Kidney (tissue), 14 donors: Measurements from ENCODE around the gene COPG2. TPM values are rescaled to one million over a fixed set of nuclear protein-coding genes. Genes with fewer than 3 reads are reported as not detected.
"Not testable (repeated sequence)": the region's sequence is repeated elsewhere in the genome, so short reads cannot be mapped to it uniquely, and the experiment has no call there.

Experiments used
- DNase-seq, 5 donors: peaks; one replicate each; pipeline ENCODE4 v3.0.0-alpha.2; 2013 to 2020
- FAIRE-seq: peaks from 2 replicates; lab custom pipeline; 2012; peaks lifted over from hg19 to GRCh38; lab: Jason Lieb, UNC
- H3K27ac ChIP-seq, 2 donors: one replicate each; pipeline ENCODE4 v1.7.0; 2013; ENCODE audit warnings: low read depth in 2 of 2, low read length in 2 of 2, inconsistent platforms in 1 of 2
- H3K27me3 ChIP-seq: one replicate; pipeline ENCODE4 v1.7.1; 2013; ENCODE audit warnings: low read length, inconsistent platforms; ENCODE audit not compliant: control insufficient read depth, insufficient read depth
- H3K36me3 ChIP-seq, 3 donors: one replicate each; pipeline versions ENCODE4 v1.7.0 to v1.7.1; 2013; ENCODE audit warnings: low read length in 3 of 3, control low read depth in 1 of 3, inconsistent platforms in 1 of 3; ENCODE audit not compliant: insufficient read depth in 3 of 3, control insufficient read depth in 2 of 3
- H3K4me1 ChIP-seq, 3 donors: one replicate each; pipeline versions ENCODE4 v1.7.0 to v1.7.1; 2013; ENCODE audit warnings: low read length in 3 of 3, inconsistent platforms in 1 of 3, low read depth in 1 of 3; ENCODE audit not compliant: control insufficient read depth in 2 of 3, insufficient read depth in 2 of 3
- H3K4me3 ChIP-seq, 3 donors: one replicate each; pipeline versions ENCODE4 v1.7.0 to v1.8.1; 2013; ENCODE audit warnings: low read length in 3 of 3, control low read depth in 1 of 3, inconsistent platforms in 1 of 3
- H3K9ac ChIP-seq, 3 donors: one replicate each; pipeline versions ENCODE4 v1.7.0 to v1.7.1; 2013; ENCODE audit warnings: low read length in 3 of 3, control low read depth in 1 of 3, inconsistent platforms in 1 of 3
- H3K9me3 ChIP-seq, 3 donors: one replicate each; pipeline versions ENCODE4 v1.7.0 to v1.7.1; 2013; ENCODE audit warnings: low read length in 3 of 3, control low read depth in 1 of 3, inconsistent platforms in 1 of 3; ENCODE audit not compliant: control insufficient read depth in 2 of 3, insufficient read depth in 1 of 3
- CTCF ChIP-seq: IDR thresholded peaks from 3 replicates; pipeline ENCODE4 v1.5.1; 2012; ENCODE audit warnings: mild to moderate bottlenecking, moderate library complexity, borderline replicate concordance; ENCODE audit not compliant: insufficient read depth; ENCODE audit errors: extremely low read depth
- intact Hi-C: fragments of 100-400 bp; cut with DNase I; formaldehyde crosslinking; loops from one replicate; pipeline ENCODE4 v1.11.1; 2022
- polyA plus RNA-seq: library from polyadenylated mRNA; stranded (reverse); fragments of 350-450 nt; fragmentation: Illumina TruSeq; extraction: RNeasy Lipid Tissue Mini Kit (QIAGEN cat#74804); gene quantifications from one replicate; pipeline ENCODE4 v1.2.3, GENCODE V29; 2014; ENCODE audit warnings: low read depth, low replicate concordance; ENCODE audit not compliant: insufficient read depth
- total RNA-seq: library from RNA; stranded (reverse); fragmentation: NEBNext Ultra II Directional; extraction: Animal tissue kit (Norgen Biotek cat#: 25700); gene quantifications from one replicate; pipeline ENCODE4 v1.2.1, GENCODE V29; 2021
- donor health status: control.
- donor health status: control.
- donor health status: control.
- donor health status: control.
- donor health status: control.
- donor health status: DM: yes; HTN: yes; CAD: no.
- donor health status: Normal renal cell carcinoma (clear cell type).

COPG2 gene
- total and polyA plus RNA-seq, 2 donors from 2014 or later: 12.6 to 27.6 TPM

GRCh38 chr7:130543487-130544010 lies 125.0 kb downstream of the COPG2 start:
- no peak overlapping the region for H3K9ac ChIP-seq
- intact Hi-C loops: no loop called here

GRCh38 chr7:130542297-130542696 lies 126.3 kb downstream of the COPG2 start:
- H3K27me3 ChIP-seq, H3K9ac ChIP-seq, H3K27ac ChIP-seq, H3K4me1 ChIP-seq, H3K9me3 ChIP-seq, DNase-seq, intact Hi-C loops, H3K4me3 ChIP-seq, FAIRE-seq, H3K36me3 ChIP-seq: not testable (repeated sequence)

More at GRCh38 chr7:130543487-130544010, 125.0 kb downstream of the COPG2 start:
- H3K4me1 ChIP-seq: no peaks in the 10 kb centered on the region
- no peak for TF ChIP-seq CTCF
- H3K36me3 ChIP-seq: peaks cover 0 to 9% (median 0%) of the 10 kb centered on the region in 3 donors
- no peak for FAIRE-seq
- no peaks in the 10 kb centered on the region for H3K27me3 ChIP-seq
- no peak for DNase-seq
- no peak overlapping the region for H3K27ac ChIP-seq
- no peak overlapping the region for H3K4me3 ChIP-seq
- no peaks in the 10 kb centered on the region for H3K9me3 ChIP-seq

- H3K4me3 ChIP-seq, DNase-seq, intact Hi-C loops: not testable (repeated sequence)
Measured at GRCh38 chr7:130541287-130541686, 127.3 kb downstream of the COPG2 start.

GRCh38 chr7:130537894-130538293 lies 130.7 kb downstream of the COPG2 start:
- H3K9me3 ChIP-seq, H3K4me3 ChIP-seq, intact Hi-C loops, DNase-seq, H3K9ac ChIP-seq, H3K27ac ChIP-seq, H3K36me3 ChIP-seq, H3K4me1 ChIP-seq, FAIRE-seq, H3K27me3 ChIP-seq: not testable (repeated sequence)

More at GRCh38 chr7:130541287-130541686, 127.3 kb downstream of the COPG2 start:
- not testable (repeated sequence) for H3K27ac ChIP-seq, H3K9ac ChIP-seq, H3K9me3 ChIP-seq, H3K27me3 ChIP-seq, H3K36me3 ChIP-seq, FAIRE-seq, H3K4me1 ChIP-seq

GRCh38 chr7:130529417-130529816 lies 139.1 kb downstream of the COPG2 start:
- no peak for DNase-seq
- intact Hi-C loops: no loop called here
- no peaks in the 10 kb centered on the region for H3K27me3 ChIP-seq
- no peak for TF ChIP-seq CTCF
- FAIRE-seq: no peak
- no peaks in the 10 kb centered on the region for H3K4me1 ChIP-seq
- H3K9me3 ChIP-seq: no peaks in the 10 kb centered on the region
- H3K9ac ChIP-seq: no peak overlapping the region
- H3K36me3 ChIP-seq: peaks cover 4 to 7% (median 5%) of the 10 kb centered on the region in 3 donors
- no peak overlapping the region for H3K4me3 ChIP-seq
- H3K27ac ChIP-seq: no peak overlapping the region

GRCh38 chr7:130527752-130528355 lies 140.7 kb downstream of the COPG2 start:
- H3K4me1 ChIP-seq, H3K4me3 ChIP-seq, H3K27me3 ChIP-seq, DNase-seq, FAIRE-seq, H3K9me3 ChIP-seq, H3K36me3 ChIP-seq, intact Hi-C loops, H3K9ac ChIP-seq, H3K27ac ChIP-seq: not testable (repeated sequence)
